GM18907 (cell line): ENCODE measurements around the gene GAB3.
"Not testable (repeated sequence)": the region's sequence is repeated elsewhere in the genome, so short reads cannot be mapped to it uniquely, and the experiment has no call there.

Experiments used
- ATAC-seq: cut with Tn5 transposase; IDR thresholded peaks from one replicate; pipeline ENCODE4 v1.9.1; 2021; ENCODE audit warnings: mild to moderate bottlenecking, moderate library complexity; ENCODE audit not compliant: unreplicated experiment

Gene GAB3

DNA sequence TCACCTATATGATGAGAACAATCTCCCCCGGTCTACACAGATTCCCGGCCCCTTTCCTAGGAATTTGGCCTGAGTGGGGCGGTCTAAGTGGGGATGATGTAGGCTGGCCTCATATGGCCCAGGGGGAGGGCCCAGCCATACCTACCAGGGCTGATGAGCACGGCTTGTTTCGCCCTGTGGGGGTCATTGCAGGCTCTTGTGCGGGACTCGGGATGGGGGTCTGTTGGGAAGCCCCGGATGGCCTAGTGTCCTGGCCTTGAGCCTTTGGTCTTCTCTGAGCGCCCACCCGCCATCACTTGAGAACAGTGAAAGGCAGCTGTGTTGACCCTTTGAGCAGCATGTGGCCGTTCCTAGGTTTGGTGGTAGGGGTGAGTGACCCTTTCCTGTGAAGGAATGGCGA is 92.7 kb downstream of the GAB3 start:
- ATAC-seq = no peak

DNA sequence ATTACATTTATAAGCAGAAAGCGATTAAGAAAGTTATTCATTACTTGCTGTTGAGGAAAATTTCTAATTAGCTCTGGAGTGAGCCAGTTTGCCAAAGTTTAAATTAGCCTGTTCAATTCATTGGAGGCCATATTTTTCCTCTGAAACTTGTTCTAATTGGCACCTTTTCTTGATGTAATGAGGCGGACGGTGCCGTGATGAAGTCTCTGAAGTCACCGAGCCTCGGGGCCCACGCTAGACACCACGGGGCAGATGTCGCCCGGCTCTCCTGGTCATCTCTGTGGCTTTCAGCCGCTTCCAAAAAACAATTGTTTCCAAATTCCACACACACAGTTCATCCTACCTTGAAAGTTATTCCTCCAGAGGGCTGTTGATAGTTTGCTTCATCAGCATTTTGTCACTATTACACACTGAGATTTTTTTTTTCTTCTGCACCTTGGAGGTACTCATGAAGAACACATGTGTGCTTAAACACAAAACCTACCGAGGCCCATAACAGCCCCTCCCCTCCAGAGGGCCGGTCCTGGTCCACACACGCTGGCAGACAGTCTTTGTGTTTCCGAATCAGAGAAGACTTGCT is 93.6 kb downstream of the GAB3 start:
- ATAC-seq = no peak

DNA sequence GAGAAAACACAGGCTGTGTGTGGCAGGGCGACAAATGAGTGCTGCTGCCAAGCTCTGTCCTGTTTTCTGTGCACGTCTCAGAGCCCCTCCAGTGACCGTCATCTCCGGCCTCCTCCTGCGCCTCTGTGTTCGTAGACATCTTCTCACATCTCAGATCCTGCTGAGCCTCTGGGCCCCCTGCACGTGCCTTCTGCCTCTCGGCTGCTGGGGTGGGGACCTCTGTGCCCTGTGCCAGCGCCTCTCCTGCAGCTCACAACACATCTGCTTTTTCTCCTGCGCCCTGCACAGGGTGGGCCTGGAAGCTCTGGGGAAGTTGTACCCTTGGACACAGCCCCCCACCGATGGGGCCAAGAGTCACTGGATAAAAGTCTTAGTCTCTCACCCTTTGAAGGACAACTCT is 95.1 kb downstream of the GAB3 start:
- no peak for ATAC-seq

DNA sequence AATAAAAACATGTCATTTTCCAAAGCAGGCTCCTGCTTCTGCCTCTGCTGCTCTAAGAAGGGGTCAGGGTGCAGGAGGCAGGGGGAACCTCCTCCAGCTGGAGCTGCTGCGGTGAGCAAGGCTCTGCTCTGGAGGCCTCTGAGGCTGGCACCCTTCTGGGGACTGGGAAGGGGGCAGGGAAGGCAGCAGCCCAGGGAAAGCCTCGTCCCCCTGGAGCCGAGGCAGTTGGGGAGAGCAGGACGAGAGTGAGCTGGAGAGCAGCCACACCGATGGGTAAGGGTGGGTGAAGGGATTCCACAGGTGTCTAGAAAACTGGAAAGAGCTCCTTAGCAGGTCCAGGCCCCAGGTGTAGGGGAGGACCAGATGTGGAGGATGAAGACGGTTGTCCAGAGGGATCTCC is 95.5 kb downstream of the GAB3 start:
- ATAC-seq = no peak

DNA sequence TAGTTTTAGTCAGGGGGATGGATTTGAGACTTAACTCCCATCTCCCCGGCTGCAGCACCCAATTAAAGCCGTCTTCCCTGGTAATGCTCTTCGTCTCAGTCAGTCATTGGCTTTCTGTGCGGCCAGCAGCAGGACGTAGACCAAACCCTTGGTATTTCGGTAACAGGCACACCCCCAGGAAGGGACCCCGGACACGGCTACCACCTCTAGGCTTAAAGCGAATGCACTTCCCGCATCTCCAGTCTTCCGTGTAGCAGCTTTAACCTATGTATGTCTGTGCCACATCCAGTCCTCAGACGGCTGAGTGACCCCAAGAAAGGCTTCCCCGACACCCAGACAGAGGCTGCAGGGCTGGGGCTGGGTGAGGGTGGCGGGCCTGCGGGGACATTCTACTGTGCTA is 96.0 kb downstream of the GAB3 start:
- ATAC-seq = no peak

DNA sequence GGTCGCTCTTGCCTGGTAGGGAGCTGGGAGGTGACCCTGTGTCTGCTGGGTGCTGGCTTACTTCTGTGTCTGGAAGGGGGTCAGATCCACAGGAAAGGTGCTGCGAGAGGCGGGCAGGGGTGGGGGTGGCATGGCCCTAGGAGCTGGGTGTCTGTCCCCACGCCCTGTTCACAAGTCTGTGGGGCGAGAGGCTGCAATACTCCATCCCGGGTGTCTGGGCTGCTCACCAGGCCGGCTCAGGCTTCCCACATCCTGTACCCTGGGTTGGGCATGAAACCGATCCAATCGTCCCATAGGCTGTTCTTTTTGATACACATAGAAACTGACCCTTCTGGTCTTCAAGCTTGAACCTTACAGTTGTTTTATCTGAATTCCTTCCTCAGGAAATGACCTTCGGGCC is 96.5 kb downstream of the GAB3 start:
- no peak for ATAC-seq

DNA sequence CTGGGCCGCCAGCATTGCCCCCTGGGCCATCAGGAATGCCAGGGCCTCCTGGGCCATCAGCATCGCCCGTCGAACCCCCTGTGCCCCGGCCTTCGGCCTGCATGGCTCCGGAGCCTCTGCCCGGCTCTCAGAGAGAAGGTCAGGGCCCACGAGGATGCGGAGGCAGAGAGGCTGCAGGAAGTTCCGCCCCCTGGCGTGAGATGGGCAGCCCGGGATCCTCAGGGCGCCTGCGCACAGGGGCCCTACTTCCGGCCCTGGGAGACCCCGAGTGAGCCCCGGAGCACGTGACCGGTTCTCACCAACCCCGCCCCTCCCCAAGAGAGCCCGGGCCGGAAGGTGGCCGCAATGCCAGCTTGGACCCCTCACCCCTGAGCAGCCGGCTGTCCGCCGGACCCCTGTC is 97.5 kb downstream of the GAB3 start, which contains the start of gene CTAG2:
Gene CTAG2 (minus strand): TSS at position 167 of the 400 bp plus-strand sequence. CDS start 64 bp downstream, at position 103.
- ATAC-seq = not testable (repeated sequence)

DNA sequence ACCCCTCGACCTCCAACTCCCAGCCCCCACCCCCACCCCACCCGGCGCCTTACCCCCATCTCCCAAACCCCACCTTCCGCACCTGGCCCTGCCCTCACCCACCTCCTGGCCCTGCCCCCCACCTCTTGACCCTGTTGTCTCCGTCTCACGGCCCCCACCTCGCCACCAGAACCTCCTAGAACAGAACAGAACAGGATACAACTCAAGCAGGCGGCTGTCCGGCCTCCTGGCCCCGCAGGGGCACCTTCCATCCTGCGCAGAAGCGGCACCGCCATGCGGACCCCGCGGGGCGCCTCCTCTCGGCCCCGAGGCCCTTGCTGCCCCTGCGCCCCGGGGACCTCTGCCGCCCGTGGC is 97.9 kb downstream of the GAB3 start:
- ATAC-seq = no peak

DNA sequence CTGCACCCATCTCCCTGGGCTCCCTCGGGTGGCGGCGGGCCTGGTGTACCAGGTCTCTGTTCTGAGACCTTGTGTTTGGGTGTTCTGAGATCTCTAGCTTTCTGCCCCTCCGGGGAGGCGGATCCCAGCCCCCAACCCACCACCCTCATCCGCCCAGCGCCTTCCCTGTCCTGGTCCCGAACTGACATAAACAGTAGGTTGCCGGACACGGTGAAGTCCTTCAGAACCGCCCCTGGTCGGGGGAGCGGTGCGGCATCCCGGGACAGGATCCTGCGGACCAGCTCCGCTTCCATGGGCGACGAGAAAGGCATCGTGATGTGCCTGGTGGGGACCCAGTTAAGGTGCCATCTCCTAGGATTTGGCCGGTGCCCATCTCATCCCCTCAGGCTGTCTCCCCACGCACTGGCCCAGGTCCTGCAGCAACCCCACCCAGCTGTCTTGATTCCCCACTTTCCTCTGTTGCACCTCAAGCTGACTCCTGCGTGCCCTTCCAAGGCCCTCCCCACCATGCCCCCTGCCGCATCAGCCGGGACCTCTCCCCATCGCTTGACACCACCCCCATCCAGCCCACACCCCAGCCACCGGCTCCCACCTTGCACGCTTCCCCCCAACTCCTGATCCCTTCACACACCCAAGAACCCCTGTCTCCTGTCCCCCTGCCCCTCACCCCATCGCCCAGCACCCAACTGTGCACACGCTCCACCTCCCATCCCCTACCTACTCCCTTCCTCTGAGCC is 98.4 kb downstream of the GAB3 start:
- no peak for ATAC-seq

DNA sequence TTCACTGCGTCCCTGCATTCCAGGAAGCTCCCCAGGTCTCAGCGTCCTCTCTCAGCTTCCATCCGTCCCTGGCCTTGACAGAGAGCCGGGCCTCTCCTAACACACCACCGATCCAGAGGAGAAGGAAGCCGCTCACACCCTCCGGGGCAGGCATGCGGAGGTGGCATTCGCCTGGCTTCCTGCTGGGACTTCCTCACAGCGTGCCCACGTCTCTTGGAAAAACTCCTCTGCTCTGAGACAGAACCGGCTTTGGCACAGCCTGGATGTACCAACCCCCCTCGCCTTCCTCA is 100.7 kb downstream of the GAB3 start:
- ATAC-seq = no peak

DNA sequence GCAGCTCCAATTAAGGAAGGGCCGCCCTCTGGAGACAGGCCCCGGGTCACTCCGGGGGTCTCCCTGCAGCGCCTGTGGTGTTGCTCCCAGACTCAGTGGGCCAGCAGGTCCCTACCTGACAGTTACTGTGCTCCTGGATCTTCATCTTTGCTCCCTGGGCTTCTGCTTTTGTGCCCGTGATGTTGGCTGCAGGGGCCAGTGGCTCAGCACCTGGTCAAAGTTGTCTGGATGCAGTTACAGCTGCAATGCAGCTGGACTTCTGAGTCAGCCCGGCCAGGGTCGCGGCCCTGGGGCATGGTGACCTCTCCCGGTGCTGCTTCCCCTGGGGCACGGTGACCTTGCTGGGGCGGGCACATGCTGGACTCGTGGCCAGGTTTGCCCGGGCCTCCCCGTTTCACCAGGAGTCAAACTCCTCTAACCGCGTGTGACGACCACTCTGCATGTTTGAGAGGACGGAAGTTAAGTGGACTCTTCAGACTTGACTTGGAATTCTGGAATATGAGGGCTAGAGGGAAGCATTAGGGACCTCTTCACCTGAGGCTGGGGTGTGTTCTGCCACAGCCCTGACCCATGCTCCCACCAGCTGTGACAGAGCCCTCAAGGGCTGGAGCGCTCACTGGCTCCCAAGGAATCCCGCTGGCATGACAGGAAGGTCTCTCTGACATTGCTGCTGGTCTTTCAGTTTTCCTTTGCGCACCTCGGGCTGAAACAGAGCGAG is 101.2 kb downstream of the GAB3 start:
- no peak for ATAC-seq

DNA sequence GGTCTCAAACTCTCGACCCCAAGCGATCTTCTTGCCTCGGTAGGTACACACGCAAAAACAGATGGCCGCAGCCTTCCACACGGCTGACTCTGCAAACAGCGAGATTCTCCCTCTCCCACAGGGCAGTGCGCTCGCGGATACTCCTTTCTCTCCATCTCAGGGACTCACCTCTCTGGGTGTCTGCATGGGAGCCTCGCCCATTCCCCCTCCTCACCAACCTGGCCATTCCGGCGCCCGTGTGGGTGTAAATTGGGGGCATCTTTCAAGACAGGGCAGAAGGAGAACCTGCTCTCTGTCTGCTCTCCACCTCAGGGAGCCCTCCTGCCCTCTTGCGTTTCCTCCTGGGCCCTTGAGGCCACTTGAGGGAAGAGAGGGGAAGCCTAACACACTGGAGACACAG is 101.9 kb downstream of the GAB3 start:
- no peak for ATAC-seq

DNA sequence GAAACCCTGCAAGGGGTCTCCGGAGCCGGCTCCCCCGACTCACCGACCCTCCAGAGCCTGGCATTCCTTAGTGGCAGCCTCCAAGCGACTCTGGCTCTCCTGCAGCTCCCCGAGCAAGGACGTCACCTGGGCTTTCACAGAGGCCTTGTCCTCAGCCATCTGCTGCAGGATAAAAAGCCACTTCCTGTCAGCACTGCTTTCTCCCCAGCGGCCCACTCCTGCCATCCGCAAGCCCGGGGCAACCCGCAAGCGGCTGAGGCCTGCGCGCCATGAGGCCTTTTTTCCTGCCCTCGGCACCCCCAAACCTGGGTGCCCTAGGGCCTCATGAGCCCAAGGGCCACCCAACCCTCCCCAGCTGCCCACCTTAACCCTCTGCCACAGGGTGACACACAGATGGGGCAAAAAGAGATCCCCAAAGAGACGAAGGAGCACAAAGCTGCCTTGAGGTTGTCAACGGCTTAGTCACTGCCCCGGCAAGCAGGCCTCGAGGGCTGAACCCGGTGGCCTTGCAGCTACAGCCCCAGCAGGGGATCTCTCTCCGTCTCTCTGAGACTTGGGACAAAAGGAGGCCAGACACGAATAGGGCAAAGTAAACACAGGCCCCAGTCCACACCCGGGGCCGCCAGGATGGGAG is 105.0 kb downstream of the GAB3 start:
- ATAC-seq = not testable (repeated sequence)

DNA sequence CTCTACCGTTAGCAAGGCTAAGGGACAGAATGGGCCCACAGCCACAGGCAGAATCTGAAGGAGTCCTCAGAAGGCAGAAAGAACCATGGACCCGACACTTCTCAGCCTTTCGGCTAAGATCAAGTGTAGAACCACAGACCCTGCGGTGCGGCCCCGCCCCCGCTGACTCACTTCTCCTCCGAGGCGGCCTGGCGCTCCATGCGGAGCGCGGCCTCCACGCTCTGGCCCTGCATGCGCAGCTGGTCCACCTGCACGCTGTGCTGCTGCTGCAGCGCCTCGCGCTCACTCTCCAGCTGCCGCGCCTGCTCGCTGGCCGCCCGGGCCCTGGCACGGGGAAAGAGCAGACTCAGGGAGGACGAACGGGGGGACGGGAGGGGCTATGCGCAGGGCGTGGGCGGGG is 107.2 kb downstream of the GAB3 start:
- not testable (repeated sequence) for ATAC-seq

DNA sequence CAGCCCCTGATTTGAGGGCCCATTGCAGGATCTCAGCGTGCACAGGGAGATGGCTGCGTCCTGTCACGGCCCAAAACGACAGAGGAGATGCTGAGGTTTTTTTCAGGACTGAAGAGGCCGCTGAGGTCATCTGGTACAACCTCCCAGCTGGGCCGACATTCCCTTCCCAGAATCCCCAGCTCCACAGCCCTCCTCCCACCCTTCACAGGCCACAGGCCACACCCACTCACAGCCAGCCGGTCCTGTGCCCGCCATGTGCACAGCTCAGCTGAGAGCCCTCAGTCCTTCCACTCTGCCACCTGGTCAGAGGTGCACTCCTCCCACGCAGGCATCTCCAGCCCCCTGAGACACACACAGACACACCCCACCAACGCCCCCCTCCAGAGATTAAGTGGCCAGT is 109.1 kb downstream of the GAB3 start:
- not testable (repeated sequence) for ATAC-seq

DNA sequence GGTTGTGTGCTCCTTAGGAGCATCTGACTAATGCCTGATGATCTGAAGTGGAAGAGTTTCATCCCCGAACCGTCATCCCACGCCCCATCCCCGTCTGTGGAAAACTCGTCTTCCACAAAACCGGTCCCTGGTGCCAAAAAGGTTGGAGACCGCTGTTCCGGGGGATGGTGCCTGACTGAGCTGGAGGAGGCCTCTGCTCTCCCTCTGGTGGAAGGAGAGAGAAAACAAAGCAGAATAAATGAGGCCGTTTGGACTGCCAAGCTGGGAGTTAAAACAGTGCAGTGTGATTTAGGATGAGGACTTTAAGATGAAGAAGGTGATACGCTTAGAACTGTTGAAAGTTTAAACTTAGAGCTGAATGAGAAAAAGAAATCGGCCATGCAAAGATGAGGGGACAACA is 117.2 kb downstream of the GAB3 start:
- not testable (repeated sequence) for ATAC-seq

DNA sequence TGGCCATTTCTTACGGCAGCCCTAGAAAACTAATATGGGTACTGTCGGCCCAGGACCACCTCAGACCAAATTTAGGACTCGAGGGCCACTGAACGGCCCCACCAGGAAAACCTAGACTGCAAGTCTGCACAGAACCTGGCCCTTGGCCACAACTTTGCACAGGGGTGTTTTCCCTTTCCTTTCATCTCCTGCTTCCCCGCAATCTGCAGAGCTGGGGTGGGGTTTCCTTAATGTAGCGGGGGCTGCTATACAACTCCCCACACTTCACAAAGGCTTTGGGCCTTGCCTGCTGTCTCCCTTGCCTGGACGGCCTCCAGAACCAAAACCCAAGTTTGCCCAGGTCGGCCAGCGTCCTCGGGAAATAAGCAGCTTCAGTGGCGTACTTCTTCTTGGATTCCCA is 119.9 kb downstream of the GAB3 start:
- not testable (repeated sequence) for ATAC-seq

DNA sequence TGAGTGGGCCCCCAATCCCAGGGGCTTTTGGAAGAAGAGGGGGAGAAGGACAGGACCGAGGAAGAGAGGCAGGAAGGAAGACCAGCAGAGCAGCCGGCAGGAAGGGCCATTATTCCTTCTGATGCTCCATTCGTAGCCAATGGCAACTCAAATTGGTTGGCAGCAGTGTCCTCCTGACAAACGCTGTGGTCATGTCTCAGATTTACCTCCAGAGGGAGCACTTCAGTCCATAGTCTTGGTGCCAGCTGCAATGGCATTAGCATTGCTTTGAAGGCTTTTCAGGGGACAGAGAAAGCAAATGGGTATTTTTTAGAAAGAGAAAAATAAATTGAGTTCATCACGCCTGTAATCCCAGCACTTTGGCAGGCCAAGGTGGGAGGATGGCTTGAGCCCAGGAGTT is 121.9 kb downstream of the GAB3 start:
- not testable (repeated sequence) for ATAC-seq
